ENCODE results near the gene RHBDF2.
"Not testable (repeated sequence)": the region's sequence is repeated elsewhere in the genome, so short reads cannot be mapped to it uniquely, and the experiment has no call there.

Gene RHBDF2

GRCh38 chr17:76508472-76509063, 7.3 kb upstream of the RHBDF2 start:
- not testable (repeated sequence) for DNase-seq (ENCODE audit: low read depth, low spot score); H3K4me3 ChIP-seq (ENCODE audit: low read length)

- DNase-seq (ENCODE audit: low read depth, low spot score) = peak; percentile 58
- H3K4me3 ChIP-seq (ENCODE audit: low read length) = no peak overlapping the region
Measured at GRCh38 chr17:76506408-76507345, 5.5 kb upstream of the RHBDF2 start.

GRCh38 chr17:76504117-76504516, 2.9 kb upstream of the RHBDF2 start:
- DNase-seq (ENCODE audit: low read depth, low spot score) = no peak
- no peak overlapping the region for H3K4me3 ChIP-seq (ENCODE audit: low read length)

- H3K4me3 ChIP-seq (ENCODE audit: low read length) = no peak overlapping the region
- DNase-seq (ENCODE audit: low read depth, low spot score) = no peak
Measured at GRCh38 chr17:76502341-76503211, 1.4 kb upstream of the RHBDF2 start.

GRCh38 chr17:76501827-76502307, 644 bp upstream of the RHBDF2 start:
- no peak for DNase-seq (ENCODE audit: low read depth, low spot score)
- peak overlapping the region; percentile 48 for H3K4me3 ChIP-seq (ENCODE audit: low read length)

GRCh38 chr17:76500747-76501017, 541 bp downstream of the RHBDF2 start:
- DNase-seq (ENCODE audit: low read depth, low spot score) = no peak
- H3K4me3 ChIP-seq (ENCODE audit: low read length) = peak overlapping the region; percentile 65

- H3K4me3 ChIP-seq (ENCODE audit: low read length) = peak overlapping the region; percentile 65
- no peak for DNase-seq (ENCODE audit: low read depth, low spot score)
Measured at GRCh38 chr17:76500074-76500746, 1.0 kb downstream of the RHBDF2 start.

- no peak for DNase-seq (ENCODE audit: low read depth, low spot score)
Measured at GRCh38 chr17:76499267-76499667, 2.0 kb downstream of the RHBDF2 start.

GRCh38 chr17:76498876-76499251, 2.4 kb downstream of the RHBDF2 start:
- no peak overlapping the region for H3K4me3 ChIP-seq (ENCODE audit: low read length)

More at GRCh38 chr17:76499267-76499667, 2.0 kb downstream of the RHBDF2 start:
- H3K4me3 ChIP-seq (ENCODE audit: low read length) = no peak overlapping the region

GRCh38 chr17:76497979-76498875, 3.0 kb downstream of the RHBDF2 start:
- no peak overlapping the region for H3K4me3 ChIP-seq (ENCODE audit: low read length)
- no peak for DNase-seq (ENCODE audit: low read depth, low spot score)

More at GRCh38 chr17:76498876-76499251, 2.4 kb downstream of the RHBDF2 start:
- DNase-seq (ENCODE audit: low read depth, low spot score) = no peak

GRCh38 chr17:76497699-76497978, 3.6 kb downstream of the RHBDF2 start:
- no peak for DNase-seq (ENCODE audit: low read depth, low spot score)
- H3K4me3 ChIP-seq (ENCODE audit: low read length) = no peak overlapping the region

- no peak for DNase-seq (ENCODE audit: low read depth, low spot score)
- no peak overlapping the region for H3K4me3 ChIP-seq (ENCODE audit: low read length)
Measured at GRCh38 chr17:76496464-76496863, 4.8 kb downstream of the RHBDF2 start.

GRCh38 chr17:76495663-76496400, 5.4 kb downstream of the RHBDF2 start:
- H3K4me3 ChIP-seq (ENCODE audit: low read length) = no peak overlapping the region
- no peak for DNase-seq (ENCODE audit: low read depth, low spot score)

- H3K4me3 ChIP-seq (ENCODE audit: low read length) = peak overlapping the region; percentile 20; the same call in 1 of the 2 replicates
- no peak for DNase-seq (ENCODE audit: low read depth, low spot score)
Measured at GRCh38 chr17:76493505-76494167, 7.6 kb downstream of the RHBDF2 start.

- no peak for DNase-seq (ENCODE audit: low read depth, low spot score)
- H3K4me3 ChIP-seq (ENCODE audit: low read length) = peak overlapping the region; percentile 20
Measured at GRCh38 chr17:76492989-76493501, 8.2 kb downstream of the RHBDF2 start.

- no peak for DNase-seq (ENCODE audit: low read depth, low spot score)
- no peak overlapping the region; the same call in 1 of the 2 replicates for H3K4me3 ChIP-seq (ENCODE audit: low read length)
Measured at GRCh38 chr17:76492123-76492988, 8.9 kb downstream of the RHBDF2 start.

All from Jurkat, Clone E6-1 (cell line).